ENCODE data around the gene HMGB4. TPM values are rescaled to one million over a fixed set of nuclear protein-coding genes. Genes with fewer than 3 reads are reported as not detected.

The HMGB4 gene
- total RNA-seq, 1 experiment from 2014 or later: not detected

GRCh38 chr1:33848205-33848937 is 15.5 kb upstream of the HMGB4 start:
- DNase-seq (ENCODE audit: low spot score): no peak

GRCh38 chr1:33849211-33849610 is 14.7 kb upstream of the HMGB4 start:
- no peak for DNase-seq (ENCODE audit: low spot score)

- no peak for DNase-seq (ENCODE audit: low spot score)
Measured at GRCh38 chr1:33850481-33850880, 13.4 kb upstream of the HMGB4 start.

GRCh38 chr1:33852711-33853110 is 11.2 kb upstream of the HMGB4 start:
- DNase-seq (ENCODE audit: low spot score): no peak

GRCh38 chr1:33853431-33853830 is 10.4 kb upstream of the HMGB4 start:
- no peak for DNase-seq (ENCODE audit: low spot score)

- DNase-seq (ENCODE audit: low spot score): no peak
Measured at GRCh38 chr1:33854091-33854490, 9.8 kb upstream of the HMGB4 start.

GRCh38 chr1:33860671-33861070 is 3.2 kb upstream of the HMGB4 start:
- no peak for DNase-seq (ENCODE audit: low spot score)

GRCh38 chr1:33864460-33865389 is 846 bp downstream of the HMGB4 start:
- no peak for DNase-seq (ENCODE audit: low spot score)

- no peak for DNase-seq (ENCODE audit: low spot score)
Measured at GRCh38 chr1:33866281-33866680, 2.4 kb downstream of the HMGB4 start.

GRCh38 chr1:33867684-33868083 is 3.8 kb downstream of the HMGB4 start:
- no peak for DNase-seq (ENCODE audit: low spot score)

GRCh38 chr1:33872275-33872674 is 8.4 kb downstream of the HMGB4 start:
- DNase-seq (ENCODE audit: low spot score): no peak

- DNase-seq (ENCODE audit: low spot score): no peak
Measured at GRCh38 chr1:33872683-33873082, 8.8 kb downstream of the HMGB4 start.

- no peak for DNase-seq (ENCODE audit: low spot score)
Measured at GRCh38 chr1:33874636-33875035, 10.8 kb downstream of the HMGB4 start.

- DNase-seq (ENCODE audit: low spot score): no peak
Measured at GRCh38 chr1:33875862-33876261, 12.0 kb downstream of the HMGB4 start.

- DNase-seq (ENCODE audit: low spot score): peak; percentile 58
Measured at GRCh38 chr1:33876970-33877650, 13.2 kb downstream of the HMGB4 start.

GRCh38 chr1:33878392-33878791 is 14.5 kb downstream of the HMGB4 start:
- no peak for DNase-seq (ENCODE audit: low spot score)

GRCh38 chr1:33880305-33880704 is 16.4 kb downstream of the HMGB4 start:
- DNase-seq (ENCODE audit: low spot score): no peak

- no peak for DNase-seq (ENCODE audit: low spot score)
Measured at GRCh38 chr1:33886496-33886895, 22.6 kb downstream of the HMGB4 start.

- DNase-seq (ENCODE audit: low spot score): no peak
Measured at GRCh38 chr1:33893147-33893830, 29.4 kb downstream of the HMGB4 start.

- no peak for DNase-seq (ENCODE audit: low spot score)
Measured at GRCh38 chr1:33895396-33895795, 31.5 kb downstream of the HMGB4 start.

GRCh38 chr1:33895976-33896375 is 32.1 kb downstream of the HMGB4 start:
- DNase-seq (ENCODE audit: low spot score): no peak

Measured in A172 (cell line).